Kidney (tissue), 14 donors: ENCODE results near the gene LST1. TPM values are rescaled to one million over a fixed set of nuclear protein-coding genes. Genes with fewer than 3 reads are reported as not detected.
A peak's percentile ranks its signal among the peaks of the same experiment; 100 is the strongest.

Source experiments
- DNase-seq, 5 donors: peaks; one replicate each; pipeline ENCODE4 v3.0.0-alpha.2; 2013 to 2020
- FAIRE-seq: peaks from 2 replicates; lab custom pipeline; 2012; peaks lifted over from hg19 to GRCh38; lab: Jason Lieb, UNC
- H3K27ac ChIP-seq, 2 donors: one replicate each; pipeline ENCODE4 v1.7.0; 2013; ENCODE audit warnings: low read depth in 2 of 2, low read length in 2 of 2, inconsistent platforms in 1 of 2
- H3K27me3 ChIP-seq: one replicate; pipeline ENCODE4 v1.7.1; 2013; ENCODE audit warnings: low read length, inconsistent platforms; ENCODE audit not compliant: control insufficient read depth, insufficient read depth
- H3K36me3 ChIP-seq, 3 donors: one replicate each; pipeline versions ENCODE4 v1.7.0 to v1.7.1; 2013; ENCODE audit warnings: low read length in 3 of 3, control low read depth in 1 of 3, inconsistent platforms in 1 of 3; ENCODE audit not compliant: insufficient read depth in 3 of 3, control insufficient read depth in 2 of 3
- H3K4me1 ChIP-seq, 3 donors: one replicate each; pipeline versions ENCODE4 v1.7.0 to v1.7.1; 2013; ENCODE audit warnings: low read length in 3 of 3, inconsistent platforms in 1 of 3, low read depth in 1 of 3; ENCODE audit not compliant: control insufficient read depth in 2 of 3, insufficient read depth in 2 of 3
- H3K4me3 ChIP-seq, 3 donors: one replicate each; pipeline versions ENCODE4 v1.7.0 to v1.8.1; 2013; ENCODE audit warnings: low read length in 3 of 3, control low read depth in 1 of 3, inconsistent platforms in 1 of 3
- H3K9ac ChIP-seq, 3 donors: one replicate each; pipeline versions ENCODE4 v1.7.0 to v1.7.1; 2013; ENCODE audit warnings: low read length in 3 of 3, control low read depth in 1 of 3, inconsistent platforms in 1 of 3
- H3K9me3 ChIP-seq, 3 donors: one replicate each; pipeline versions ENCODE4 v1.7.0 to v1.7.1; 2013; ENCODE audit warnings: low read length in 3 of 3, control low read depth in 1 of 3, inconsistent platforms in 1 of 3; ENCODE audit not compliant: control insufficient read depth in 2 of 3, insufficient read depth in 1 of 3
- intact Hi-C: fragments of 100-400 bp; cut with DNase I; formaldehyde crosslinking; loops from one replicate; pipeline ENCODE4 v1.11.1; 2022
- polyA plus RNA-seq: library from polyadenylated mRNA; stranded (reverse); fragments of 350-450 nt; fragmentation: Illumina TruSeq; extraction: RNeasy Lipid Tissue Mini Kit (QIAGEN cat#74804); gene quantifications from one replicate; pipeline ENCODE4 v1.2.3, GENCODE V29; 2014; ENCODE audit warnings: low read depth, low replicate concordance; ENCODE audit not compliant: insufficient read depth
- total RNA-seq: library from RNA; stranded (reverse); fragmentation: NEBNext Ultra II Directional; extraction: Animal tissue kit (Norgen Biotek cat#: 25700); gene quantifications from one replicate; pipeline ENCODE4 v1.2.1, GENCODE V29; 2021
- TF ChIP-seq, protein P1 (sequence below): IDR thresholded peaks from 3 replicates; pipeline ENCODE4 v1.5.1; 2012; ENCODE audit warnings: mild to moderate bottlenecking, moderate library complexity, borderline replicate concordance; ENCODE audit not compliant: insufficient read depth; ENCODE audit errors: extremely low read depth
- donor health status: control.
- donor health status: control.
- donor health status: control.
- donor health status: control.
- donor health status: control.
- donor health status: DM: yes; HTN: yes; CAD: no.
- donor health status: Normal renal cell carcinoma (clear cell type).

The LST1 gene
- total and polyA plus RNA-seq, 2 donors from 2014 or later, result 14.8 to 31.5 TPM

DNA sequence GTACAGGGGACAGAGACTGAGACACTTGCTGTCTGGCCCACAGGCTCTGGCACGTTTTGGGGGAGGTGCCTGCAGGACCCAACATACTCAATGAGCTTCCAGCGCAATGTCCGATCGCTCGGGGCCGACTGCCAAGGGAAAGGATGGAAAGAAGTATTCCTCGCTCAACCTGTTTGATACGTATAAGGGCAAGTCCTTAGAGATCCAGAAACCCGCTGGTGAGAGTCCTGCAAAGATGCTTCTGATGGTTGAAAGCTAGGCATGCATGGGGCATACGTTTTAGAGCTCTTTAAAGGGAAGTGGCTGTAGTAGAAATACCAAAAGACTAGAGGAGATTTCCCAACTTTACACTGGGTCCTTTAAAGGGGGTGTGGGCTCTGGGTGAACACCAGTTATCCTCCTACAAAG, 36.6 kb downstream of the LST1 start:
- peak overlapping the region in 1 of 3 donors; percentile 97 for H3K9ac ChIP-seq
- peak overlapping the region in 1 of 3 donors; percentile 85 for H3K4me3 ChIP-seq

DNA sequence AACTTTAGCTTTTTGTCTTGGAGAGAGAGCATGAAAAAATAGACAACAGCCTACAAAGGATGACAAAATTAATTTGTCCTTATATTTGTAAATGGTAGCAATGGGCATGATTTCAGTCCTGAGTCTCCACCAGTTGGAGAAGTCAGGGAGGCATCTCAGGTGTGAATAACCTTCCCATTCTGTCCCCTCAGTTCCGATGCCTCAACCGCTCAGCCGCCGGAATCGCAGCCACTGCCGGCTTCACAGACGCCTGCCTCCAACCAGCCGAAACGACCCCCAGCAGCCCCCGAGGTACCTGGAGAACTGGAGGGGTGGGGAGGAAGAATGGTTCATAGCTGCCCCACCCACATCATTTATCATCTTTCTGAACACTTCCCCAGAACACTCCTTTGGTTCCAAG, 38.0 kb downstream of the LST1 start:
- Histone ChIP-seq H3K9me3 (no peaks in the 10 kb centered on the region), H3K36me3 (peaks cover 27 to 55% (median 41%) of the 10 kb centered on the region in 3 donors), H3K27ac (no peak overlapping the region), H3K9ac (no peak overlapping the region), H3K4me1 (peaks cover 0 to 13% (median 4%) of the 10 kb centered on the region in 3 donors), H3K4me3 (no peak overlapping the region), H3K27me3 (no peaks in the 10 kb centered on the region)
- DNase-seq (no peak), FAIRE-seq (no peak)
- TF ChIP-seq, protein P1, sequence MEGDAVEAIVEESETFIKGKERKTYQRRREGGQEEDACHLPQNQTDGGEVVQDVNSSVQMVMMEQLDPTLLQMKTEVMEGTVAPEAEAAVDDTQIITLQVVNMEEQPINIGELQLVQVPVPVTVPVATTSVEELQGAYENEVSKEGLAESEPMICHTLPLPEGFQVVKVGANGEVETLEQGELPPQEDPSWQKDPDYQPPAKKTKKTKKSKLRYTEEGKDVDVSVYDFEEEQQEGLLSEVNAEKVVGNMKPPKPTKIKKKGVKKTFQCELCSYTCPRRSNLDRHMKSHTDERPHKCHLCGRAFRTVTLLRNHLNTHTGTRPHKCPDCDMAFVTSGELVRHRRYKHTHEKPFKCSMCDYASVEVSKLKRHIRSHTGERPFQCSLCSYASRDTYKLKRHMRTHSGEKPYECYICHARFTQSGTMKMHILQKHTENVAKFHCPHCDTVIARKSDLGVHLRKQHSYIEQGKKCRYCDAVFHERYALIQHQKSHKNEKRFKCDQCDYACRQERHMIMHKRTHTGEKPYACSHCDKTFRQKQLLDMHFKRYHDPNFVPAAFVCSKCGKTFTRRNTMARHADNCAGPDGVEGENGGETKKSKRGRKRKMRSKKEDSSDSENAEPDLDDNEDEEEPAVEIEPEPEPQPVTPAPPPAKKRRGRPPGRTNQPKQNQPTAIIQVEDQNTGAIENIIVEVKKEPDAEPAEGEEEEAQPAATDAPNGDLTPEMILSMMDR, result no peak
- intact Hi-C loops, result no loop called here

More for the DNA sequence above, 36.6 kb downstream of the LST1 start:
- intact Hi-C loops, result no loop called here
- Histone ChIP-seq H3K36me3 (peaks cover 22 to 42% (median 36%) of the 10 kb centered on the region in 3 donors), H3K27ac (no peak overlapping the region), H3K4me1 (peaks cover 0 to 13% (median 4%) of the 10 kb centered on the region in 3 donors), H3K9me3 (no peaks in the 10 kb centered on the region), H3K27me3 (no peaks in the 10 kb centered on the region)
- TF ChIP-seq, protein P1, result no peak
- no peak for DNase-seq
- no peak for FAIRE-seq

DNA sequence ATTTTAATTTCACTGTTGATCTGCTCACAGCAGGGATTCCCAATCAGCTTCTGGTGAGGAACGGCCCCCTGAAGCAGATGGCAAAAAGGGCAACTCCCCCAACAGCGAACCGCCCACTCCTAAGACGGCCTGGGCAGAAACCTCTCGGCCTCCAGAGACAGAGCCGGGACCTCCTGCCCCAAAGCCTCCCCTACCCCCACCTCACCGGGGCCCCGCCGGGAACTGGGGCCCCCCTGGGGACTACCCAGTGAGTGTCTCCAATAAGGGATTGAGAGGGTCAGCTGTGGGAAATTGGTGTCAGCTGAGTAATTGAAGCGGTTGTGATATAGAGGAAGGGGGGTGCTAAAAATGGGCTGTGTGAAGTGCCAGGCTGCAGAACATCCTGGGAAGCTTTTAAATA, 40.9 kb downstream of the LST1 start:
- peaks cover 0 to 8% (median 4%) of the 10 kb centered on the region in 3 donors for H3K4me1 ChIP-seq
- no peaks in the 10 kb centered on the region for H3K9me3 ChIP-seq
- no peak for DNase-seq
- intact Hi-C loops, result no loop called here
- H3K27me3 ChIP-seq, result no peaks in the 10 kb centered on the region
- TF ChIP-seq, protein P1, result no peak
- no peak overlapping the region for H3K9ac ChIP-seq
- no peak for FAIRE-seq
- H3K4me3 ChIP-seq, result no peak overlapping the region
- no peak overlapping the region for H3K27ac ChIP-seq
- peaks cover 30 to 72% (median 51%) of the 10 kb centered on the region in 3 donors for H3K36me3 ChIP-seq
